ENCODE measurements around the gene BTN3A1.

DNA sequence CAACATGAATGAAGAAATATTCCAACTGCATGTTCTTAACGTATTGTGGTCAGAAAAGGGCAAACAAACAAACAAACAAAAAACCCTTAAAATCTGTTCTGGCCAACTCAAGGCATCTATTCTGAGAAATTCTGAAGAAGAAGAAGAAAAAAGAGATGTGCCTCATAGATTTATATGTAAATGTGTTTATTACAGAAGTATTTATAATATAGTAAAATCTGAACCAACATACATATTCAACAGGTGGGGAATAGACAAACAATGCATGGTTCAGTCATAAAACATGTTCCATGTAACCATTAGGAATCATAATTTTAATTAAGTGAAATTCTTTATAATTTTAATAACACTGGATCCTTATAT lies 36.5 kb upstream of the BTN3A1 start:
- no peak for TF ChIP-seq CTCF (IDR thresholded peaks at IDR 0.05; ENCODE audit: control extremely low read depth in 1 of 3, insufficient read depth in 1 of 3, low read depth in 1 of 3, low read length in 3 of 3)
- no peak for TF ChIP-seq RFX5 (IDR thresholded peaks at IDR 0.05; ENCODE audit: borderline replicate concordance, low read depth, low read length)
- no peak for TF ChIP-seq CEBPB (IDR thresholded peaks at IDR 0.05; ENCODE audit: low read depth, low read length)
- TF ChIP-seq TCF12 (IDR thresholded peaks at IDR 0.05; ENCODE audit: low read depth, low read length): no peak
- TF ChIP-seq TAF1 (IDR thresholded peaks at IDR 0.05; ENCODE audit: low read depth, low read length): no peak
- no peak for TF ChIP-seq CREB1 (IDR thresholded peaks at IDR 0.05)
- TF ChIP-seq PHF8 (conservative IDR thresholded peaks at IDR 0.05; ENCODE audit: low read depth, low read length): no peak
- TF ChIP-seq EGR1 (IDR thresholded peaks at IDR 0.05; ENCODE audit: borderline replicate concordance, low read depth, low read length): no peak
- TF ChIP-seq EP300 (IDR thresholded peaks at IDR 0.05; ENCODE audit: borderline replicate concordance in 1 of 2, low read depth in 2 of 2, low read length in 2 of 2): no peak
- TF ChIP-seq NRF1 (IDR thresholded peaks at IDR 0.05; ENCODE audit: low read depth, low read length): no peak
- no peak for TF ChIP-seq ZNF274 (IDR thresholded peaks at IDR 0.05; ENCODE audit: borderline replicate concordance, extremely low read depth, low read length)
- no peak for TF ChIP-seq POLR2AphosphoS5 (IDR thresholded peaks at IDR 0.05; ENCODE audit: low read depth, low read length)
- TF ChIP-seq RNF2 (IDR thresholded peaks at IDR 0.05; ENCODE audit: borderline replicate concordance, low read depth, low read length, missing control alignments, poor library complexity, severe bottlenecking): no peak

Measured in H1 (cell line).